ENCODE measurements around the gene ATP10A. TPM values are rescaled to one million over a fixed set of nuclear protein-coding genes. Genes with fewer than 3 reads are reported as not detected.
"Not testable (repeated sequence)": the region's sequence is repeated elsewhere in the genome, so short reads cannot be mapped to it uniquely, and the experiment has no call there.

ATP10A gene
- total RNA-seq, 1 donor = 9.7 TPM

DNA sequence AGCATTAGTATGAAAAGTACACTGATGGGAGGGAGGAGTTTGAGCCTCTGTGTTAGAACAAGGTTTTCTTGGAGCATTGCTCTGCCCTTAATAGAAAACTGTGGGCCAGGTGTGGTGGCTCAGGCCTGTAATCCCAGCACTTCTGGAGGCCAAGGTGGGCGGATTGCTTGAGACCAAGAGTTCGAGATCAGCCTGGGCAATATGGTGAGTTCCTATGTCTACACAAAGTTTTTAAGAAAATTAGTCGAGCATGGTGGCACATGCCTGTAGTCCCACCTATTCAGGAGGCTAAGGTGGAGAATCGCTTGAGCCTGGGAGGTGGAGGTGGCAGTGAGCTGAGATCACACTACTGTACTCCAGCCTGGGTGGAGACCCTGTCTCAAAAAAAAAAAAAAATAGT lies 103.7 kb downstream of the ATP10A start:
- DNase-seq (ENCODE audit: low read depth in 2 of 3, low spot score in 2 of 3) = no peak

DNA sequence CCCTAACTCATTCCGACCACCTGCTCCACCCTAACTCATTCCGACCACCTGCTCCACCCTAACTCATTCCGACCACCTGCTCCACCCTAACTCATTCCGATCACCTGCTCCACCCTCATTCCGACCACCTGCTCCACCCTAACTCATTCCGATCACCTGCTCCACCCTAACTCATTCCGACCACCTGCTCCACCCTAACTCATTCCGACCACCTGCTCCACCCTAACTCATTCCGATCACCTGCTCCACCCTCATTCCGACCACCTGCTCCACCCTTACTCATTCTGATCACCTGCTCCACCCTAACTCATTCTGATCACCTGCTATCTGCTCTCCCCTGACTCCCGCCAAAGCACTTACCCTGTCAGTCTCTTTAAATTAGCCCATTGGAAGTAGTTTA lies 104.5 kb downstream of the ATP10A start:
- not testable (repeated sequence) for DNase-seq (ENCODE audit: low read depth in 2 of 3, low spot score in 2 of 3)

DNA sequence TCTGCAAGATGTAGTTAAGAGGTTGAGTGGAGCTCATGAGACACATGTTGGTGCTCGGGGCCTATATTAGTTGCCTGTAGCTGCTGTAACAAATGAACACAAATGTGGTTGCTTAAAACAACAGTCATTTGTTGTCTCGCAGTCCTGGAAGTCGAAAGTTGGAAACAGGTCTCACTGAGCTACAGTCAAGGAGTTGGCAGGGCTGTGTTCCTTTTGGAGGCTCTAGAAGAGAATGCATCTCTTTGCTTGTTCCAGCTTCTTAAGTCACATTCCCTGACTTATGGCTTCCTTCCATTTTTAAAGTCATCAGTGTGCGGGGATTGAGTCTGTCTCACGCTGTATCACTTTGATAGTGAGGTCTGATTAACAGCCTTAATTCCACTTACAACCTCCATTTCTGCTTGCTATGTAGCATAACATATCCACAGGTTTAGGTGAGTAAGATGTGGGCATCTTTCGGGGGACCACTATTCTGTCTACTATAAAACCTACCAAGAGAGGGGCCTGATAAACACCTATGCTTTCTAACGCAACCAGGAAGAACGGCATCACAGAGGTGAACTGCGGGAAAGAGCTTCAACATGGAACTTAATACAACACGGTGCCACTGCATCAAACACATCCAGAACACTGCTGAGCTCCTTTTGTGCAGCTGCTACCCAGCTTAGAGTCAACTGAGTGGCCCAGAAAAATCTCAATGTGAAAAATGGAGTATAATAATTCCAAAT lies 119.4 kb downstream of the ATP10A start:
- no peak for DNase-seq (ENCODE audit: low read depth in 2 of 3, low spot score in 2 of 3)

DNA sequence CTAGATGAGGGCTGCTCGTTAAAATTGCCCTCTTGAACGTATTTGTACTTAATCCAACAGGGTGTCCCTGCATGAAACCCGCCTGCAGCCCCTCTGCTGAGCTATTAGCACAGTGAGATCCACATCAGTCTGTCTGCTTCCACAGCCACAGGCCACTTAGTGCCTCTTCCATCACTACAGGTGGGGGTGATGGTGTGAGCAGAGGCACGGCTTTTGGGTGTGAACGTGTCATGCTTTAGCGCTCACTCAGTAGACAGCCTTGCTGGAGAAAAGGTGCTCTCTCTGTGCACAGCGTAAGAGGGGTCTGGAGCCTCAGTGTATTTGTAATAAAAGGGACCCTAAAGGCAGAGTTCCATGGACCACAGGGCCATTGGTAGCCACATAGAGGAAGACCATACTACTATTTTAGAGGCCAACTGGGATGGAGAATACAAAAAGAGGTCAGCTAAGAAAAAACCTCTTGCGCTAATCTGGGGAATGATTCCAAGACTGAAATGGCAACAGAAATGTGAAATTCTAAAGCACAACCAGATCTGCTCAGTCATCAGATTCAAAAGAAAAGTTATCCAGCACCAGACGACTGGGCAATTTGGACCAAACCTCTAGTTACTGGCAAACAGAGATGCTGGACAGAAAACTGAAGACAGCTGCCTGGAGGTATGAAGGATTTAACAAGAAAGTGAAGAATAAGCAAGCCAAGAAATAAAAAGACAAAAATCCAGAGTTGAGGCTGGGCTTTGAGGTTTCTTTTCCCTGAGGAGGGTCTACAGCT lies 120.2 kb downstream of the ATP10A start:
- no peak for DNase-seq (ENCODE audit: low read depth in 2 of 3, low spot score in 2 of 3)

DNA sequence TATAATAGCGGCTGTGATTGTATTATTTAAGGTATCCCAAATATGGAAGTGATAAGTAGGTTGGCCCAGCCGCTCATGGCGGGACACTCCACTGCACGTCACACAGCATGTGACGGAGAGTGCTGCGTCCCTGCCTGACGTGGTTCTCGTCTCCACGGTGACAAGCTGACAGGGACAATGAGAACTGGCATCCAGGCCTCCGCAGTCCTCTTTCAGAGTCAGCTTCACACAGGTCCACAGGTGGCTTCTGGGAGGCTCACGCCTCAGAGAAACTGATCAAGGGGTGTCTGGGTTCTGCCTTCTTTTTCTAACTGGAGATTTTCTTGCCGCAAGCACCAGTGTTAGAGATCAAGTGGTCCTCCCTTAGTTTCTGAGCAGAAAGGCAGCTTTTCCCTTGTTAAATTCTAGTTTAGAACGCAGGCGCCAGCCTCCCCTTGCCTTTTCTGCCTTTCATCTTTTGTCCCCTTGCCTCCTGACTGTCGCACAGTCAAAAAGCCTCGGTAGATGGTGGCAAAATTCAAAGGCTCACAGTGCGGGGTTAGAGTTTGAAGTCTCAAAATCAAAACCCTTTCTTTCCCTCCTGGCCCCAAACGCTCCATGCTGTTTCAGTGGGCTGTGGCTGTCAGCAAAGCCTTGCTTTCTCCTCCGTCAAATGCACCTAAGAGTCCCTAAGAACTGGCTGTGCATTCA lies 120.9 kb downstream of the ATP10A start:
- no peak for DNase-seq (ENCODE audit: low read depth in 2 of 3, low spot score in 2 of 3)

DNA sequence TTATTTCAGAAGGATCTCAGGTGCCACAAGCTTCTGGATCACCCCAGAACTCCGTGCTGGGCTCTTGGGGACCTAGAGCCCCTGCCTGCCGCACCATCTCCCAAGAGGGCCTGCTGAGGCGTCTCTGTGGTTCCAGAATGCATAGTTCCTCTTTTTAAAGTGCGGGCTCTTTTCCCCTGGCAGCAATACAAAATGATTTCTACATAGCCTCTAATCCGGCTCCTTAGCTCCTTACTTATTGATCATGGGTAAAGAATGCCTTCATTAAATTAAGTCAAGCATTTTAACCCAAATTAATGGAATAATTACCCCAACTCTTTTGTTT lies 121.9 kb downstream of the ATP10A start:
- DNase-seq (ENCODE audit: low read depth in 2 of 3, low spot score in 2 of 3) = peak in 2 of 3 donors; percentile 31 to 78

DNA sequence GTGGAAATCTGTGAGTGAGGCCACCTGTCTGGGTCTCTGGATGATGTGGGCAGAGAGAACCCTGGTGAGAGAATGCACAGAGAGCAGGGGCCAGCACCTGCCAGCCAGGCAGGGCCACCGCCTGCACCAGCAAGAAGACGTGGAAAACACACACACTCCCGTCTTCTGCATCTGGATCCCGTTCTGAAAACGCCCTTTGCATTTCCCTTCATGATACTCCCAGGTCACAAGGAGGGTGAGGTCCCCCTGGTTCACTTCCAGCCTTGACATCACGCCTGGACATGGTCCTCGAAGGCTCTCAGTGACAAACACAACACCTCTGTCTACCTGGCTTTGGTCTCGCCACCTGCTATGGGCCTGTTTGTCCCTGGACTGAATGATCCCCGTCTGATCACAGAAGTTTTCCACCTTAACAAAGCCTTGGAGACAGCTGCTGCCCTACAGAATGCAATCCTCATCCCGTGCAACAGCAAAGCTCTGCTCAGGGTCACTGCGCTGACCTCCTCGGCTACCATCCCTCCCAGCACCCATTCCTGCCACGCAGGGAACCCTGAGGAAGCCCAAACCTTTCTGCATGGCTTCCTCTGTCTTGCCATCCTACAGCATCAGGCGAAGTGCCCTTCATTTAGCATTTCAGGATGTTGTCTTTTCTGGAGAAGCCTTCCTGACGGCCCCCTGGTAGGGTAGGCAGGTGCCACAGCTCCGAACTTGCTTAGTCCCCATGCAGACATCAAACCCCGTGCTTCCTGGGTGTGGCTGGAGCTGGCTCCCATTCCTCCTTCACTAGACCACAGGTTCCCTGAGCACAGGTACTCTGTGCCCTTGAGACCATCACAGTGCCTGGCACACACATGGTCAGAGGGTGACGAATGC lies 122.5 kb downstream of the ATP10A start:
- no peak for DNase-seq (ENCODE audit: low read depth in 2 of 3, low spot score in 2 of 3)

DNA sequence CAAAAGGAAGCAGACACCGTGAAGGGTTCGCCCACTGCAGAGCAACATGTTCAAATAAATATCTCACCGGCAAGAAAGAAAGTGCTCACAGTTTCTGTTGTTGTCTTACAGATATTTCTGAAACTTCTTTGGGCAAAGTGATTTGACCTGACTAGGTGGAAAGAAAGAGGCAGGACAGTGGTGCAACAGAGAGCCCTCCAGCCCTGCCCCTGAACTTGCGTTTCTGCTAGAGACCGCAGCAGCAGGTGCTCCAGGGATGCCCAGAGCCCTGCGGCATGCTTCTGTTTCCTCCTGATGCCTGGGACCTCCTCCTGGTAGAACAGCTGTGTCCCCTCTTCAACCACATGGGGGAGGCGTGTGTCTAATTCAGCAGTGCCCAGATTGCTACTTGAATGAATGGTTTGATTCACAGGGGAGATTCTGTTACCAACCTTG lies 123.4 kb downstream of the ATP10A start:
- peak; percentile 13 to 95 (median 75) for DNase-seq (ENCODE audit: low read depth in 2 of 3, low spot score in 2 of 3)

DNA sequence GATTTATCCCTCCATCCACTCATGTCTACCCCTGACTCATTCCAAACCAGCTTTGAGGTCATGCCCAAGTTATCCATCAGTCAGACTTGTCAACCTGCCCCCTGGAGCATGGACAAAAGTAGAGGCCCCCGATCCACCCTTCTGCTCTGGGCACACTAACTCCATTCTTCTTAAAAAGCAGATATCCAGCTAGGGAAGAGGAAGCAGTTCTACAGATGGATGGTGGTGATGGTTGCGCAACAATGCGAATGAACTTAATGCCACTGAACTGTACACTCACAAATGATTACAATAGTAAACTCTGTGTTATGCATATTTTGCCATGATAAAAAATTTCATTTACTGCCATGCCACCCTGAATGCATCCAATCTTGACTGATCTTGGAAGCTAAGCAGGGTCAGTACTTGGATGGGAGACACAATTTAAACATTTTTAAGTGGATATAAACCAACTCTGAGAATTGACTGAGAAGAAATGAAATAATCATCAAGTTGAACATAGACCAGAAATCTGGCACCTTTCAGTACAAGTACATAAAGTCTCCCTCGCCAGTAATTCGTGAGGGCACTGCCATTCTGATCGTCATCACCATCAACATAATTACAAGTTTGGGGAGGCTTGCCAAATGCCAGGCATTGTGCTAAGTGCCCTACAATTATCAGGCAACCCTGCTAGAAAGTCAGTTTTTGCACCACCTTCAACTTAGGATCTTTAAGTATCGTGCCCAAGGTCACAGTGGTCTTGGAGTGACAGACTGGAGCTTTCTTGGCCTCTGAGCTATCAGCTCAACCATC lies 124.8 kb downstream of the ATP10A start:
- peak in 2 of 3 donors; percentile 22 to 67 for DNase-seq (ENCODE audit: low read depth in 2 of 3, low spot score in 2 of 3)

DNA sequence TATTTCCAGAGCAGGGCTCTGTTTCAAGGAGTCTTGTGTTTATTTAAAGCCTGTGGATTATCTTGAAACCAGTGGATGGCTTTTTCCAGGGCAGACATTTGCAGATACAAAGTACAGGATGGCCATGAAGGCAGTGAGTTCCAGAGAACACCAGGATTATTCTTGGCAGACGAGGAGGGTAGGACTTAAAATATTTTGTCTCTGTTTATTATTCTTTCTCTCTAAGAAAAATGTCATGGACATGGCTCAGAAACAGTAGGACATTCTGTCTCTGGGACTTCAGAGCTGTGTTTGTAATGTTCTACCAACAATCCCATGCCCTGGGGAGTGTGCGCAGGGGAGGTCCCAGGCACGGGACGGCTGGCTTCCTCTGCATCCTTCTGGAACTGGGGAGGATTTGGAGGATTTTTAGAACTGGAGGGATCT lies 125.9 kb downstream of the ATP10A start:
- no peak for DNase-seq (ENCODE audit: low read depth in 2 of 3, low spot score in 2 of 3)

DNA sequence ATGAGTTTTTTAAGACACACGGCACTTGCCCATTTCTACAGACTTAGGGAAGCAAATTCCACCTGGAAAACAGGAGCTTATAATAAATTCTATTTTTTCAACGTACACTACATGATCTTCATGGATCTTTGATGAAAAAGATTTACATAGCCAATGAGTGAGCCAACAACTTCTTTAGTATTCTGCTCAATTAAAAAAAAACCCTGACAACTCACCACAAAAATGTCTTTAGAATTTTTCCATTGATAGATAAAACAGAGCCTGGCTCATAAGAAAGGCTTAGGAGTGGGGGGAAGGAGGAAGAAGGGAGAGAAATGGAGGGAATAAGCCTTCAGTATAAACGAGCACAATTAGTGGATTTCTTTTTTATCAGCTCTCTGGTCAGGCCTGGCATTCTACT lies 126.7 kb downstream of the ATP10A start:
- no peak for DNase-seq (ENCODE audit: low read depth in 2 of 3, low spot score in 2 of 3)

DNA sequence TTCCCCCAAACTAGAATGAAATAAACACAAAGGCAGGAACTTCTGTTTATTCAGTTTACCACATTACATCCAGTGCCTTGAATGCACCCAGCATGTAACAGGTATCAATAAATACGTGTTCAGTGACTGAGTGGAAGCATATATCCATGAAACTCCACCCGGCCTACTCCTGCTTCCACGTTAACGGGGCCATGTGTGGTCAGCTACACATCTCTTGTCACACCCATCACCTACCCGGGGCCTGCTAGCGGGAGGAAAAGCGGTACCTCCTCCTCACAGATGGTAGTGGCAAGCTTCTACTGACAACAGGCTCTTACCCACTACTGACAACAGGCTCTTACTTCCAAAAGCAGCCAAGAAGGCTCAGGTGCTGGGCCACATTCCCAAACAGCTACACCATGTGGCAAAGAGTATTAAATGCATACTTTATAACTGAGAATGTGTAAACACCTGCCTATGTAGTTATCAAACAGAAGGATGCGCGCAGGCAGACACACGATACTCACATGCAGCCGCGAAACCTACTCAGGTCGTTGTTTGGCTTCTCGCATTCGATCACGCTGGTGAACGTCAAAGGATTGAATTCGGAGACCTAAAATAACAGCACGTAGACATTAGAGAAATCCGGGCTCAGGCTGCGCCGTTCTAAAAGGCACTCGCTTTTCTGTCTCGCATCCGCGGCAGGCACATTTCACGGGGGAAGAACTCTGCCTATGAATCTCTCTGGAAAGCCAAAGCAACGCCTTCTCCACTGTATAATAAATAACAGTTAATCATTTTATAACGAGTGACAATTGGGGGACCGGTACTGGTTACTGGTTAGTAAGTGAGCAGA lies 127.4 kb downstream of the ATP10A start:
- DNase-seq (ENCODE audit: low read depth in 2 of 3, low spot score in 2 of 3) = no peak

DNA sequence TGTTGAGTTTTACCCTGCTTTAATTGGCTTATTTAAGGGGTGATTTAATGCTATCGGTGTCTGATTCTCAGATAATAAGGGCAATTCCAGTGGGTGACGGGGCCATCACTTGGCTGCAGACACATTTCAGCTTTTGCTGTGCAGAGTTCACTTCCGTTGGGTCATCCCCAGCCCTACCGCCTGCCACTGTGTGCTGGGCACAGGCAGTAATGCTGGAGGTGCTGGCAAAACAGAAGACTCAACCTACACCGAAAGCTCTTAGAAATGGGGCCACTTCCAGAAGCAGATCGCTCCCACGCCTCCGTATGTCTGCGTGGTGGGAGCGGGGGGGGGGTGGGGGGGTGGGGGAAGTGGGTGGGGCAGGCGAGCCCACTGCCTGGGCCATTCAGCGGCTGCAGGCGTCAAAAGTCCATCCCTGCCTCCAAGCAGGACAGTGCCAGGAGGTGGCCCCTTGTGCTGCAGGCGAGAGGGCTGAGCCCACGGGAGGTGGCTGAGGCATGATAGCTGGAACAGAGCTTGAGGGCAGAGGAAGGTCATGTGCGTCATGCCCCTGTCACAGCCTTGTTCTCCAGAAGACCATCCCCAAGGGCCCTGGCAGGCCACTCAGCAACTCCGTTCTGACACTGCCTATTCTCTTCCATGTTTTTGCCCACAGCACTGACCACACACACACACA lies 128.3 kb downstream of the ATP10A start:
- no peak for DNase-seq (ENCODE audit: low read depth in 2 of 3, low spot score in 2 of 3)

DNA sequence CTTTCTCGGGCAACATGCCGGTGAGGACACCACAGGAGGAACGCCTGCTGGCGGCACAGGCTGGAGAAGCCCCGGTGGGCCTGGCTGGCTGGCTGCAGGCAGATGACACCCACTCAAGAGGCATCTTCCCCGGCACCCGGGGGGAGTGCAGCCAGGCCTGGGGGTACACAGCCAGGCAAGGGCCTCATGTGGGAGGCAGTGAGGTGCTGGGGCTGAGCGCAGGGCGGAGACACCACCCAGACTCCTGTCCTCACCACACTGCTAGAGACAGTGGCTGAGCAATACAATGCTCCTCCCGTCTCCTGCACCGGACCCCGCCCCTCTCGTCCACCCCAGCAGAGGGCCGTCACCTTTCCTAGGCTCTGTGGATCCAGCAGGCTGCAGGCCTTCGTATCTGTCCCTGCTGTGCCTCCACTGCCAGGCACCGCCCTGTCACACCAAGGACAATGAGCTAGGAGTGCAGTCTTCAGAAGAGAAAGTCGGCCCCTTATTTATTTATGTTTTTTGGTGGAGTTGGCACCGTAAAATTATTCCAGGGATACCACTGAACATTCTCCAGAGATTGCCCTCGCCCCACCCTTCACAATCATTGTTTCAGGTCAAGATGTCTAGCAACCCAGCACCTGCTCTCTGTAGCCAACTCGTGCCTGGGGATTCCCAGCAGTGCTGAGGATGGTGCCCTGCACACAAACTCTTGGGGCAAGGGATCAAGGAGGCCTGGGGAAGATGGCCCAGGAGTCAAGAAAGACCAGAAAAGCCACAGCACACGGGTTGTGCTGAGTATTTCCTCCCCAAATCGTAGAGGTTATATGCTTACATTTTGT lies 129.1 kb downstream of the ATP10A start:
- no peak for DNase-seq (ENCODE audit: low read depth in 2 of 3, low spot score in 2 of 3)

DNA sequence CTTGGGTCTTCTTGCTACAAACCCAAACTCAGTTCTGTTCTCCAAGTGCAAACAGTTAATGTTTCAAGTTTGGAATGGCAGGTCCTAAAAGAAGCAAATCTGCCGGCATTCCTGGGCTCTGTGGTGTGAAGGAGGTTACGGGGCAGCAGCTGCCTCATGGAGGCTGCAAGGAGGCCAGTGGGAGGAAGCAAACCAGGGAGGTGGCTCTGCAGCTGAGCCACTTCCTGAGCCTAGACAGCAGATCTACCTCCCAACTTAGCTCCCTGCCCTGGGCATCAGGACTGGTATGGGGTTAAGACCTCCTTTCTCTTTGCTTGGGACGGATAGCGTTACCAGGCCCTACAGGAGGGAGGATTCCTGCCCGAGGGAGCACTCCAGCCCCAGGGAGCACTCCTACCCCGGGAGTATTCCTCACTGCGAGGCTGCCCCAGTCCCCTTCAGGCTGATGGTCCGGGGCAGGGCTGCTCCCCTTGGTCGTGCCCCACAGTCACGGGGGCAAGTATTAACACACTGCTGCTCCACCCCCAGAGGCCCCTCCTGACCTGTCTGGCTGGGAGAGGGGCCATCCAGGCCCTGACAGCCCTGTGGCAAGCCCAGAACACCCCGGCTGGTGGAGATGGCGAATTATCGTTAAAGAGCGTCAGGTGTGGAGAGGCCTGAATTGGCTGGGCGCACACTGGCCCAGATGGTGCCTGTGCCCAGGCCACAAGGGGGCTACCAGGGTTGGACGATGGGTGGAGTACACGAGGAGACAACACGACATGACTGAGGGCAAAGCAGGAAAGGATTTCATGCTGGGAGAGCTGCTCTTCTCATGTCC lies 129.9 kb downstream of the ATP10A start:
- DNase-seq (ENCODE audit: low read depth in 2 of 3, low spot score in 2 of 3) = no peak

DNA sequence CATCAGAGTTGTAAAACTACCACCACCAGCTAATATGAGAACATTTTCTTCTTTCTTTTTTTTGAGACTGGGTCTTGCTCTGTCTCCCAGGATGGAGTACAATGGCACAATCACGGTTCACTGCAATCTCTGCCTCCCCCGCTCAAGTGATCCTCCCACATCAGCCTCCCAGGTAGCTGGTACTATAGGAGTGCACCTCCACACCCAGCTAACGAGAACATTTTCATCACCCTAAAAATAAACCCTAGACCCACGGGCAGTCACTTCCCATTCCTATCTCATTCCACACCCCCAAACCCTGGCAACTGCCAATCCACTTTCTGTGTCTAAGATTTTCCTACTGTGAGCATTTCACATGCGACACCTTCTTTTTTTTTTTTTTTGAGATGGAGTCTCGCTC lies 130.9 kb downstream of the ATP10A start:
- DNase-seq (ENCODE audit: low read depth in 2 of 3, low spot score in 2 of 3) = no peak

DNA sequence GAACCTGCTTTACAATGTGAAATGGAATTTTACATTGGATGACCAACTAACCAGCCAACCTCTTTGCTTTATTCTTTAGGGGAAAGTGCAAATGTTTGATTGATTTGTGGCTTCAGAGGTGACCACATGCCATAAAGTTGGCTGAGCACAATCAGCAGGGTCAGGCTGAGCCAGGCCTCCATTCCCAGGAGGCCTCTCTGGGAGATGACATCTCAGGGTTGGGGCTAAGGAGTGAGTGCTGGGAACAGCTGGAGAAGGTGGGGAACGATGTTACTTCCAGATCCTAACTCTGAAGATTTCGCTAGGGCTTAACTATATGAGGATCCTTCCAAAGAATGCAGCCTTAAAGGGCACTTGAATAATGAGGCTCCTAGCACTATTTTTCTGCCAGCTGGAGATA lies 131.7 kb downstream of the ATP10A start:
- no peak for DNase-seq (ENCODE audit: low read depth in 2 of 3, low spot score in 2 of 3)

Data from hematopoietic multipotent progenitor cell (in vitro differentiated cells).